ENCODE data around the gene ATP4B. TPM values are rescaled to one million over a fixed set of nuclear protein-coding genes. Genes with fewer than 3 reads are reported as not detected.
A peak's percentile ranks its signal among the peaks of the same experiment; 100 is the strongest.

ATP4B gene
- total RNA-seq, 1 experiment from 2014 or later, result not detected

GRCh38 chr13:113650731-113651148 lies 7.3 kb downstream of the ATP4B start:
- Histone ChIP-seq H2AK5ac (ENCODE audit: insufficient read length, low read length) (no peak overlapping the region), H2BK120ac (ENCODE audit: low read depth, low read length, poor library complexity, severe bottlenecking) (no peak overlapping the region), H4K8ac (replicated peaks; ENCODE audit: insufficient read length, low read depth, low read length) (no peak overlapping the region), H2BK20ac (ENCODE audit: low read depth, low read length, poor library complexity, severe bottlenecking) (no peak overlapping the region), H3K79me2 (ENCODE audit: insufficient read depth, low read length) (no peaks in the 10 kb centered on the region), H2BK15ac (ENCODE audit: low read depth, low read length) (no peak overlapping the region), H4K91ac (ENCODE audit: insufficient read length, low read depth, low read length) (no peak overlapping the region), H3K9me3 (ENCODE audit: control insufficient read depth, low read depth, low read length) (no peaks in the 10 kb centered on the region), H3K79me1 (ENCODE audit: insufficient read depth, low read depth, low read length, poor library complexity, severe bottlenecking) (no peaks in the 10 kb centered on the region), H2AFZ (ENCODE audit: low read length) (no peak overlapping the region), H2BK5ac (ENCODE audit: insufficient read length, low read length) (no peak overlapping the region), H4K20me1 (ENCODE audit: control insufficient read depth, insufficient read depth, insufficient read length) (no peaks in the 10 kb centered on the region), H3K18ac (ENCODE audit: insufficient read length, low read depth, low read length) (no peak overlapping the region), H4K5ac (ENCODE audit: insufficient read length, low read depth, low read length) (no peak overlapping the region), H3K4ac (ENCODE audit: low read depth, low read length) (no peak overlapping the region), H3K23ac (ENCODE audit: insufficient read length, low read depth, low read length) (no peak overlapping the region), H3K56ac (ENCODE audit: insufficient read length, low read depth, low read length) (no peak overlapping the region), H3K4me2 (ENCODE audit: insufficient read depth, insufficient read length, low read length) (no peak overlapping the region), H3K9ac (ENCODE audit: extremely low read depth, insufficient read length, low read length) (no peak overlapping the region), H3K14ac (ENCODE audit: insufficient read depth, low read length) (no peak overlapping the region), H3K23me2 (ENCODE audit: insufficient read length, low read depth, low read length, poor library complexity, severe bottlenecking) (no peaks in the 10 kb centered on the region), H3K27me3 (ENCODE audit: insufficient read depth, low read length) (no peaks in the 10 kb centered on the region), H3T11ph (ENCODE audit: low read length) (no peak overlapping the region), H3K27ac (ENCODE audit: insufficient read length, low read depth, low read length) (no peak overlapping the region), H3K4me1 (ENCODE audit: insufficient read depth, low read length) (no peaks in the 10 kb centered on the region), H2BK12ac (ENCODE audit: insufficient read length, low read depth, low read length) (no peak overlapping the region)
- H3K27ac Mint-ChIP-seq, result 0 out of 7 replicates have a peak overlapping the region, but pooled peaks of 1 of the 3 experiments have one; percentile 32
- peaks cover 0 to 16% of the 10 kb centered on the region in 2 experiments; a peak in 2 of 5 replicates for H3K9me3 Mint-ChIP-seq
- no CpG with 5 or more reads among the region's 16 CpGs for WGBS (ENCODE audit: extremely low coverage, insufficient read length, low lambda C conversion rate)
- no peak for DNase-seq
- H3K4me1 Mint-ChIP-seq, result peaks cover 7% of the 10 kb centered on the region in 2 experiments
- peaks cover 0 to 33% (median 17%) of the 10 kb centered on the region in 3 experiments; a peak in 5 of 7 replicates for H3K36me3 Mint-ChIP-seq (ENCODE audit: insufficient read depth in 1 of 3, low read depth in 3 of 3)
- H3K4me3 Mint-ChIP-seq, result no peak overlapping the region
- H3K27me3 Mint-ChIP-seq (ENCODE audit: low read depth), result peaks cover 2% of the 10 kb centered on the region
- TF ChIP-seq, protein P1, sequence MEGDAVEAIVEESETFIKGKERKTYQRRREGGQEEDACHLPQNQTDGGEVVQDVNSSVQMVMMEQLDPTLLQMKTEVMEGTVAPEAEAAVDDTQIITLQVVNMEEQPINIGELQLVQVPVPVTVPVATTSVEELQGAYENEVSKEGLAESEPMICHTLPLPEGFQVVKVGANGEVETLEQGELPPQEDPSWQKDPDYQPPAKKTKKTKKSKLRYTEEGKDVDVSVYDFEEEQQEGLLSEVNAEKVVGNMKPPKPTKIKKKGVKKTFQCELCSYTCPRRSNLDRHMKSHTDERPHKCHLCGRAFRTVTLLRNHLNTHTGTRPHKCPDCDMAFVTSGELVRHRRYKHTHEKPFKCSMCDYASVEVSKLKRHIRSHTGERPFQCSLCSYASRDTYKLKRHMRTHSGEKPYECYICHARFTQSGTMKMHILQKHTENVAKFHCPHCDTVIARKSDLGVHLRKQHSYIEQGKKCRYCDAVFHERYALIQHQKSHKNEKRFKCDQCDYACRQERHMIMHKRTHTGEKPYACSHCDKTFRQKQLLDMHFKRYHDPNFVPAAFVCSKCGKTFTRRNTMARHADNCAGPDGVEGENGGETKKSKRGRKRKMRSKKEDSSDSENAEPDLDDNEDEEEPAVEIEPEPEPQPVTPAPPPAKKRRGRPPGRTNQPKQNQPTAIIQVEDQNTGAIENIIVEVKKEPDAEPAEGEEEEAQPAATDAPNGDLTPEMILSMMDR (conservative IDR thresholded peaks at IDR 0.05), result no peak

Measured in H9 (cell line).